HepG2 (cell line): ENCODE measurements around the gene PRUNE1. TPM values are rescaled to one million over a fixed set of nuclear protein-coding genes. Genes with fewer than 3 reads are reported as not detected.

Experiments used
- CBFB ChIP-seq: sonication (generic); formaldehyde crosslinking; IDR thresholded peaks from 2 replicates; pipeline ENCODE4 v1.4.0; 2020; ENCODE audit warnings: missing genetic modification reagents
- ELF3 ChIP-seq: IDR thresholded peaks from 2 replicates; pipeline ENCODE4 v1.6.1; 2016; ENCODE audit warnings: missing genetic modification reagents, missing compliant biosample characterization
- MED13 ChIP-seq: sonication (generic); formaldehyde crosslinking; IDR thresholded peaks from 2 replicates; pipeline ENCODE4 v1.5.0; 2020; ENCODE audit warnings: missing genetic modification reagents
- MYPOP ChIP-seq: sonication (generic); formaldehyde crosslinking; IDR thresholded peaks from 2 replicates; pipeline ENCODE4 v1.8.1; 2023; ENCODE audit warnings: mild to moderate bottlenecking, moderate library complexity, missing genetic modification reagents
- NCOA5 ChIP-seq: sonication (generic); formaldehyde crosslinking; IDR thresholded peaks from 2 replicates; pipeline ENCODE4 v1.4.0; 2020; ENCODE audit warnings: missing genetic modification reagents
- PLRG1 ChIP-seq: fragments of 450-650 bp; conservative IDR thresholded peaks from 2 replicates; pipeline ENCODE4 v1.6.1; 2016
- RAD21 ChIP-seq: fragments of 450-650 bp; formaldehyde crosslinking; IDR thresholded peaks from 2 replicates; pipeline ENCODE4 v1.5.0; 2020; ENCODE audit warnings: mild to moderate bottlenecking
- SETDB1 ChIP-seq: sonication (generic); formaldehyde crosslinking; IDR thresholded peaks from 2 replicates; pipeline ENCODE4 v1.5.1; 2020; ENCODE audit warnings: missing genetic modification reagents, mild to moderate bottlenecking, borderline replicate concordance
- SMAD9 ChIP-seq: sonication (generic); formaldehyde crosslinking; IDR thresholded peaks from 2 replicates; pipeline ENCODE4 v1.5.1; 2020; ENCODE audit warnings: mild to moderate bottlenecking, missing genetic modification reagents
- ZNF138 ChIP-seq: sonication (generic); formaldehyde crosslinking; IDR thresholded peaks from 2 replicates; pipeline ENCODE4 v1.5.0; 2020; ENCODE audit warnings: mild to moderate bottlenecking, low read depth, missing genetic modification reagents
- ZNF280D ChIP-seq: sonication (generic); formaldehyde crosslinking; IDR thresholded peaks from 2 replicates; pipeline ENCODE4 v1.5.1; 2020; ENCODE audit warnings: mild to moderate bottlenecking, missing genetic modification reagents
- ZNF343 ChIP-seq: sonication (generic); formaldehyde crosslinking; IDR thresholded peaks from 2 replicates; pipeline ENCODE4 v1.4.0; 2020; ENCODE audit warnings: mild to moderate bottlenecking, missing genetic modification reagents
- ZNF609 ChIP-seq: sonication (generic); formaldehyde crosslinking; IDR thresholded peaks from 2 replicates; pipeline ENCODE4 v1.4.0; 2020; ENCODE audit warnings: mild to moderate bottlenecking, missing genetic modification reagents, borderline replicate concordance
- ZNF720 ChIP-seq: sonication (generic); formaldehyde crosslinking; IDR thresholded peaks from 2 replicates; pipeline ENCODE4 v1.4.0; 2020; ENCODE audit warnings: missing genetic modification reagents
- ZNF724P ChIP-seq: sonication (generic); formaldehyde crosslinking; IDR thresholded peaks from 2 replicates; pipeline ENCODE4 v1.8.0; 2022; ENCODE audit warnings: missing genetic modification reagents, borderline replicate concordance
- ZNF768 ChIP-seq: sonication (generic); formaldehyde crosslinking; IDR thresholded peaks from 2 replicates; pipeline ENCODE4 v1.4.0; 2020; ENCODE audit warnings: missing genetic modification reagents
- ZNF790 ChIP-seq: sonication (generic); formaldehyde crosslinking; IDR thresholded peaks from 2 replicates; pipeline ENCODE4 v1.8.0; 2022; ENCODE audit warnings: missing genetic modification reagents, mild to moderate bottlenecking, borderline replicate concordance
- ZNF816 ChIP-seq: sonication (generic); formaldehyde crosslinking; IDR thresholded peaks from 2 replicates; pipeline ENCODE4 v1.8.0; 2022; ENCODE audit warnings: missing genetic modification reagents, mild to moderate bottlenecking, borderline replicate concordance
- polyA plus RNA-seq, 8 experiments: library from polyadenylated mRNA; depleted of rRNA in 3 of 8; stranded (reverse) in 7 of 8; unstranded in 1 of 8; fragments of >200 nt; fragmentation: Illumina TruSeq in 4 of 8; extraction: Trizol in 4 of 8; gene quantifications; 2 replicates each; pipeline versions ENCODE4 v1.2.1 to v1.2.3, GENCODE V29; 2011 to 2016; ENCODE audit warnings: low read depth in 4 of 8, missing spikeins in 1 of 8, mixed read lengths in 1 of 8; ENCODE audit not compliant: insufficient read depth in 1 of 8
- total RNA-seq, 5 experiments: library from RNA; depleted of rRNA; stranded (reverse); fragments of >200 nt; fragmentation: Illumina TruSeq; extraction: Trizol; gene quantifications; 2 replicates each; pipeline ENCODE4 v1.2.3, GENCODE V29; 2016; ENCODE audit warnings: low read depth in 1 of 5
- TF ChIP-seq, protein P1 (sequence below): sonication (generic); formaldehyde crosslinking; IDR thresholded peaks from 2 replicates; pipeline ENCODE4 v1.4.0; 2020; ENCODE audit warnings: missing genetic modification reagents

The PRUNE1 gene
- total and polyA plus RNA-seq, 2 of the 13 experiments (the other 11 are each of a cell fraction or from before 2014, with no cell fraction given), result 19.0 to 31.9 TPM

DNA sequence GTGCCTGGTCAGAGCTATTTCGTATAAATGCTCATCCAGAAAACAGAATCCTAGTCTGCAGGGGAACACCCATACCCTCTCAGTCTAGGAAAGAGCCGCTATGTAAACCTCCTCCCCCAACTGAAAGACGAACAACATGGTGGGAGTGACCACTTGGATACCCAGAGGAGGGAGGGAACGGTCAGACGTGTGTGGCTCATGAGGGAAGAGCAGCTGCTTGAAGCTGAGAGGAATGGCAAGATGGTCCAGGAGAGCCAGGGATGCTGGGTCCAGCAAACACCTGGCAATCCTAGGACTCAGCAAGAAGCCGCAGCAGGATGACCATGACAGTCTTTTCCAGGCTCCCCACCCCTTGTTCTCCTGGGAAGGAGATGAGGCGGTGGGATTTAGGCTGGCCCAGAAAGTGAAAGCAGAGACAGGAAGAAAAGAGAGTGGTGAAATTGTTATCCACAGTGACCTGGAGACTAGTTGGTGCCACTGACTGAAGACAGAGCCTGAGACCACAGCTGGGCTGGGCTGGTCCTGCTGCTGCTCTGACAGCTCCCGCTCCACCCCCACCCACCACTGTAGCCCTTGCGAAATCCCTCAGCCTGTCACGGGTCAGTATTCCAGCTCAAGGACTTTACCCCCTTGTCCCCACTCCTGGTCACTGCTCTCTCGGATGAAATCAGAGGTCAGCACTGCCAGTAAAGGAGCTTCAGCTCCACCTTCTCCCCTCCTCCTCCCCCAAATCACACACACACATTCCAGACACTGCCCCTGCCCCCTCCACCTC is 37.3 kb upstream of the PRUNE1 start (continued):
- TF ChIP-seq, protein P1, sequence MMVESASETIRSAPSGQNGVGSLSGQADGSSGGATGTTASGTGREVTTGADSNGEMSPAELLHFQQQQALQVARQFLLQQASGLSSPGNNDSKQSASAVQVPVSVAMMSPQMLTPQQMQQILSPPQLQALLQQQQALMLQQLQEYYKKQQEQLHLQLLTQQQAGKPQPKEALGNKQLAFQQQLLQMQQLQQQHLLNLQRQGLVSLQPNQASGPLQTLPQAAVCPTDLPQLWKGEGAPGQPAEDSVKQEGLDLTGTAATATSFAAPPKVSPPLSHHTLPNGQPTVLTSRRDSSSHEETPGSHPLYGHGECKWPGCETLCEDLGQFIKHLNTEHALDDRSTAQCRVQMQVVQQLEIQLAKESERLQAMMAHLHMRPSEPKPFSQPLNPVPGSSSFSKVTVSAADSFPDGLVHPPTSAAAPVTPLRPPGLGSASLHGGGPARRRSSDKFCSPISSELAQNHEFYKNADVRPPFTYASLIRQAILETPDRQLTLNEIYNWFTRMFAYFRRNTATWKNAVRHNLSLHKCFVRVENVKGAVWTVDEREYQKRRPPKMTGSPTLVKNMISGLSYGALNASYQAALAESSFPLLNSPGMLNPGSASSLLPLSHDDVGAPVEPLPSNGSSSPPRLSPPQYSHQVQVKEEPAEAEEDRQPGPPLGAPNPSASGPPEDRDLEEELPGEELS (CRISPR knock-in tag), result peak; percentile 89
- TF ChIP-seq RAD21 (CRISPR knock-in tag), result peak; percentile 53; the same call in 1 of the 2 replicates
- no peak for TF ChIP-seq SETDB1
- TF ChIP-seq PLRG1, result no peak
- 0 out of 2 replicates have a peak, but pooled peaks have one; percentile 22 for TF ChIP-seq ZNF343 (CRISPR knock-in tag)
- no peak for TF ChIP-seq SMAD9
- TF ChIP-seq ELF3 (CRISPR knock-in tag), result peak; percentile 80
- no peak for TF ChIP-seq NCOA5 (CRISPR knock-in tag)
- TF ChIP-seq ZNF790, result no peak
- TF ChIP-seq ZNF609 (CRISPR knock-in tag), result peak; percentile 93
- TF ChIP-seq ZNF768, result peak; percentile 42; the same call in 1 of the 2 replicates
- TF ChIP-seq ZNF724P (CRISPR knock-in tag), result 0 out of 2 replicates have a peak, but pooled peaks have one; percentile 35
- TF ChIP-seq MED13 (CRISPR knock-in tag), result peak; percentile 71; the same call in 1 of the 2 replicates
- no peak for TF ChIP-seq ZNF138 (CRISPR knock-in tag)
- TF ChIP-seq ZNF280D (CRISPR knock-in tag), result peak; percentile 15; the same call in 1 of the 2 replicates
- TF ChIP-seq ZNF816 (CRISPR knock-in tag), result no peak
- no peak for TF ChIP-seq ZNF720 (CRISPR knock-in tag)
- TF ChIP-seq MYPOP (CRISPR knock-in tag), result peak; percentile 60; the same call in 1 of the 2 replicates
- TF ChIP-seq CBFB (CRISPR knock-in tag), result peak; percentile 66; the same call in 1 of the 2 replicates
